Breast epithelium (tissue), 4 donors: ENCODE measurements around the gene COX5B. TPM values are rescaled to one million over a fixed set of nuclear protein-coding genes. Genes with fewer than 3 reads are reported as not detected.
"Not testable (repeated sequence)": the region's sequence is repeated elsewhere in the genome, so short reads cannot be mapped to it uniquely, and the experiment has no call there.

Source experiments
- DNase-seq, 2 donors: peaks; one replicate each; pipeline ENCODE4 v3.0.0-alpha.2; 2019; ENCODE audit warnings: low spot score in 2 of 2
- H3K27ac ChIP-seq, 2 donors: fragments of 200-600 bp; sonication (generic) in 1 of 2; one replicate each; pipeline ENCODE4 v1.5.1; 2016 to 2019; ENCODE audit warnings: mild to moderate bottlenecking in 1 of 2
- H3K27me3 ChIP-seq, 2 donors: fragments of 200-600 bp; sonication (generic) in 1 of 2; one replicate each; pipeline versions ENCODE4 v1.5.1 to v1.6.0; 2017 to 2019; ENCODE audit warnings: control low read depth in 1 of 2, mild to moderate bottlenecking in 1 of 2
- H3K36me3 ChIP-seq: fragments of 200-600 bp; one replicate; pipeline ENCODE4 v1.5.1; 2019
- H3K4me1 ChIP-seq, 2 donors: fragments of 200-600 bp; sonication (generic); one replicate each; pipeline ENCODE4 v1.5.1; 2016 to 2019; ENCODE audit warnings: control low read depth in 1 of 2
- H3K4me3 ChIP-seq, 3 donors: fragments of 200-600 bp; sonication (generic); 1 replicate in 2 of 3; 2 replicates in 1 of 3; pipeline ENCODE4 v1.5.1; 2016 to 2019; ENCODE audit warnings: mild to moderate bottlenecking in 3 of 3, moderate library complexity in 2 of 3
- H3K9me3 ChIP-seq, 2 donors: fragments of 200-600 bp; sonication (generic) in 1 of 2; one replicate each; pipeline ENCODE4 v1.5.1; 2016 to 2019; ENCODE audit warnings: control low read depth in 1 of 2
- CTCF ChIP-seq, 3 donors: fragments of 450-650 bp; IDR thresholded peaks; one replicate each; pipeline ENCODE4 v1.5.1; 2016 to 2017; ENCODE audit warnings: antibody characterized with exemption in 3 of 3, mild to moderate bottlenecking in 3 of 3, moderate library complexity in 3 of 3
- POLR2A ChIP-seq: fragments of 450-650 bp; IDR thresholded peaks from one replicate; pipeline ENCODE4 v1.6.1; 2016; ENCODE audit warnings: antibody characterized with exemption, mild to moderate bottlenecking, moderate library complexity
- POLR2AphosphoS5 ChIP-seq, 3 donors: sonication (generic); formaldehyde crosslinking; IDR thresholded peaks; one replicate each; pipeline ENCODE4 v1.6.1; 2017; ENCODE audit warnings: antibody characterized with exemption in 3 of 3
- intact Hi-C: fragments of 100-400 bp; cut with DNase I; formaldehyde crosslinking; loops from one replicate; pipeline ENCODE4 v1.15.1; 2023; ENCODE audit warnings: low total_unique reads
- total RNA-seq, 3 donors: library from RNA; depleted of rRNA; stranded (reverse); fragments of >200 nt; gene quantifications; one replicate each; pipeline ENCODE4 v1.1.0, GENCODE V29; 2016

COX5B gene
- total RNA-seq = 100 to 1,000 TPM; 352 to 396 (median 362) TPM

GRCh38 chr2:97645695-97646629 is at the start of gene COX5B:
TSS of gene COX5B (plus strand) at chr2:97646062. CDS start at chr2:97646087, 25 bp downstream.
- Histone ChIP-seq H3K9me3 (no peaks in the 10 kb centered on the region), H3K27me3 (no peaks in the 10 kb centered on the region), H3K4me3 (peak within 1 kb of the TSS; percentile 93 to 99 (median 97)), H3K36me3 (no peaks in the 10 kb centered on the region), H3K4me1 (peaks cover 0 to 5% of the 10 kb centered on the region in 2 donors), H3K27ac (peak within 1 kb of the TSS; percentile 95 to 99)
- intact Hi-C loops = loop anchor here (10.0 kb wide), 1 partner anchor 829 kb away; no protein-coding TSS in a partner anchor
- peak; percentile 99 for DNase-seq
- TF ChIP-seq POLR2A (peak; percentile 79), POLR2AphosphoS5 (IDR thresholded peaks at IDR 0.05) (peak; percentile 56 to 89 (median 89)), CTCF (IDR thresholded peaks at IDR 0.05) (peak in 1 of 3 donors; percentile 9)

- H3K27ac ChIP-seq, H3K4me1 ChIP-seq, H3K27me3 ChIP-seq, DNase-seq, H3K9me3 ChIP-seq, H3K36me3 ChIP-seq, H3K4me3 ChIP-seq: not testable (repeated sequence)
- intact Hi-C loops = loop anchor here (10.0 kb wide), 1 partner anchor 99 kb away; no protein-coding TSS in a partner anchor
Observed at GRCh38 chr2:97596180-97596579, 49.7 kb upstream of the COX5B start.

- H3K4me1 ChIP-seq, H3K4me3 ChIP-seq, H3K9me3 ChIP-seq, H3K27ac ChIP-seq, intact Hi-C loops, DNase-seq, H3K36me3 ChIP-seq, H3K27me3 ChIP-seq: not testable (repeated sequence)
Observed at GRCh38 chr2:97601537-97601936, 44.3 kb upstream of the COX5B start.

- H3K4me3 ChIP-seq, H3K36me3 ChIP-seq, H3K4me1 ChIP-seq, H3K9me3 ChIP-seq, H3K27me3 ChIP-seq, DNase-seq, intact Hi-C loops: not testable (repeated sequence)
- peak overlapping the region in 1 of 2 donors; percentile 48 for H3K27ac ChIP-seq
Observed at GRCh38 chr2:97605109-97605508, 40.8 kb upstream of the COX5B start.

- H3K36me3 ChIP-seq, H3K27me3 ChIP-seq, H3K9me3 ChIP-seq, H3K4me3 ChIP-seq, H3K4me1 ChIP-seq, intact Hi-C loops: not testable (repeated sequence)
- peak in 1 of 2 donors; percentile 55 for DNase-seq
- peak overlapping the region in 1 of 2 donors; percentile 48 for H3K27ac ChIP-seq
Observed at GRCh38 chr2:97605524-97606339, 40.1 kb upstream of the COX5B start.

GRCh38 chr2:97608745-97609144 is 37.1 kb upstream of the COX5B start:
- H3K4me3 ChIP-seq, H3K27me3 ChIP-seq, DNase-seq, H3K27ac ChIP-seq, H3K36me3 ChIP-seq, H3K9me3 ChIP-seq, H3K4me1 ChIP-seq, intact Hi-C loops: not testable (repeated sequence)

- H3K4me3 ChIP-seq, H3K36me3 ChIP-seq, H3K4me1 ChIP-seq, H3K27me3 ChIP-seq, H3K9me3 ChIP-seq, intact Hi-C loops, DNase-seq, H3K27ac ChIP-seq: not testable (repeated sequence)
Observed at GRCh38 chr2:97611895-97612294, 34.0 kb upstream of the COX5B start.

GRCh38 chr2:97615746-97616145 is 30.1 kb upstream of the COX5B start:
- H3K4me3 ChIP-seq, H3K36me3 ChIP-seq, DNase-seq, H3K9me3 ChIP-seq, intact Hi-C loops, H3K27ac ChIP-seq, H3K27me3 ChIP-seq, H3K4me1 ChIP-seq: not testable (repeated sequence)
